HL-60 (cell line): Measurements from ENCODE around the gene LFNG.

Experiments used
- DNase-seq, 2 experiments: peaks; one replicate each; pipeline ENCODE4 v3.0.0-alpha.2; 2010 to 2020; ENCODE audit warnings: low read depth in 1 of 2, low spot score in 1 of 2
- H3K27ac ChIP-seq: fragments of 250-450 bp; sonication (Bioruptor Pico); replicated peaks from 2 replicates; pipeline ENCODE4 v1.5.1; 2020; ENCODE audit warnings: mild to moderate bottlenecking, moderate library complexity
- H3K27me3 ChIP-seq: fragments of 250-450 bp; sonication (Bioruptor Pico); 2 replicates; pipeline ENCODE4 v1.5.1; 2021; ENCODE audit warnings: mild to moderate bottlenecking, moderate library complexity; ENCODE audit not compliant: insufficient read depth, poor library complexity, severe bottlenecking
- H3K4me3 ChIP-seq: replicated peaks from 2 replicates; pipeline ENCODE4 v1.5.1; 2011; ENCODE audit warnings: mild to moderate bottlenecking, control low read depth, low read length; ENCODE audit not compliant: insufficient read depth
- CTCF ChIP-seq: IDR thresholded peaks from one replicate; pipeline ENCODE4 v1.5.1; 2011; ENCODE audit warnings: low read length, control low read depth, inconsistent platforms; ENCODE audit not compliant: insufficient read depth
- GABPA ChIP-seq: IDR thresholded peaks from 2 replicates; pipeline ENCODE4 v1.6.1; 2012; ENCODE audit warnings: low read depth
- POLR2AphosphoS5 ChIP-seq: IDR thresholded peaks from 2 replicates; pipeline ENCODE4 v1.6.1; 2012; ENCODE audit warnings: low read depth
- REST ChIP-seq: IDR thresholded peaks from 2 replicates; pipeline ENCODE4 v1.6.1; 2012; ENCODE audit warnings: low read depth; ENCODE audit not compliant: insufficient replicate concordance
- SPI1 ChIP-seq: IDR thresholded peaks from 2 replicates; pipeline ENCODE4 v1.6.1; 2012; ENCODE audit warnings: low read depth, mild to moderate bottlenecking, borderline replicate concordance

The LFNG gene

GRCh38 chr7:2495418-2496299, 23.9 kb upstream of the LFNG start:
- Histone ChIP-seq H3K27ac (no peak overlapping the region), H3K4me3 (no peak overlapping the region), H3K27me3 (peaks cover 9% of the 10 kb centered on the region)
- TF ChIP-seq SPI1 (no peak), GABPA (no peak), REST (no peak), CTCF (no peak), POLR2AphosphoS5 (no peak)
- DNase-seq = no peak

GRCh38 chr7:2496375-2496774, 23.2 kb upstream of the LFNG start:
- DNase-seq = no peak
- Histone ChIP-seq H3K4me3 (no peak overlapping the region), H3K27me3 (peaks cover 9% of the 10 kb centered on the region), H3K27ac (no peak overlapping the region)
- TF ChIP-seq GABPA = no peak
- TF ChIP-seq SPI1 = no peak
- no peak for TF ChIP-seq REST
- no peak for TF ChIP-seq CTCF
- no peak for TF ChIP-seq POLR2AphosphoS5

- TF ChIP-seq POLR2AphosphoS5 (no peak), CTCF (no peak), SPI1 (no peak)
Measured at GRCh38 chr7:2497065-2497464, 22.5 kb upstream of the LFNG start.

More at GRCh38 chr7:2497065-2497464, 22.5 kb upstream of the LFNG start:
- Histone ChIP-seq H3K27ac (no peak overlapping the region), H3K4me3 (no peak overlapping the region), H3K27me3 (peaks cover 9% of the 10 kb centered on the region)
- DNase-seq = no peak
